NCI-H128 (cell line): ENCODE data around the gene THEM5.
A peak's percentile ranks its signal among the peaks of the same experiment; 100 is the strongest.
"Not testable (repeated sequence)": the region's sequence is repeated elsewhere in the genome, so short reads cannot be mapped to it uniquely, and the experiment has no call there.

Experiments used
- DNase-seq: peaks from one replicate; lab custom pipeline; 2025; ENCODE audit not compliant: unreplicated experiment; lab: John Stamatoyannopoulos, UW

The THEM5 gene, protein sequence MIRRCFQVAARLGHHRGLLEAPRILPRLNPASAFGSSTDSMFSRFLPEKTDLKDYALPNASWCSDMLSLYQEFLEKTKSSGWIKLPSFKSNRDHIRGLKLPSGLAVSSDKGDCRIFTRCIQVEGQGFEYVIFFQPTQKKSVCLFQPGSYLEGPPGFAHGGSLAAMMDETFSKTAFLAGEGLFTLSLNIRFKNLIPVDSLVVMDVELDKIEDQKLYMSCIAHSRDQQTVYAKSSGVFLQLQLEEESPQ

DNA sequence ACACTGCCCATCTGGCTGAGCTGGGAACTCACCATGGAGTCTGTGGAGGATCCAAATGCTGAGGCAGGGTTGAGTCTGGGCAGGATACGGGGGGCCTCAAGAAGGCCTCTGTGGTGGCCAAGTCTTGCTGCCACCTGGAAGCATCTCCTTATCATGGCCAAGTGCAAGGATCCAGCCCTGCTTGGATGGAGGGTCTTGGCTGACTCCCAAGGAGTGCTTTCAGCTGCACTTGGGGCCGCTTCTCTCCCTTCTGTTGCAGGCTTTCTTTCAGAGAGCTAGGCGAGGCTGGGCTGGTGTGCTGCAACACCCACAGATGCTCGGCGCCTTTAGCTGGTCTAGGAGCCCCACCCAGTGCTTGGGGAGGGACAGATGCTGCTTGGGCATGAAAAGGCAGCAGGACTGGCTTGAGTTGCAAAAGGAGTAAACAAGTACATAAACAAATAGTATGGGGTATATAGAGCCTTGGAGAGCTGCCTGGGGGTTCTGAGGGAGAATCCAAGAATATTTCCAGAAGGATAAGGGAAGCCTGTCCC lies at the start of gene THEM5:
Gene THEM5 (minus strand): TSS at position 302 of the 533 bp plus-strand sequence. CDS start 147 bp downstream, at position 155.
- no peak for DNase-seq

DNA sequence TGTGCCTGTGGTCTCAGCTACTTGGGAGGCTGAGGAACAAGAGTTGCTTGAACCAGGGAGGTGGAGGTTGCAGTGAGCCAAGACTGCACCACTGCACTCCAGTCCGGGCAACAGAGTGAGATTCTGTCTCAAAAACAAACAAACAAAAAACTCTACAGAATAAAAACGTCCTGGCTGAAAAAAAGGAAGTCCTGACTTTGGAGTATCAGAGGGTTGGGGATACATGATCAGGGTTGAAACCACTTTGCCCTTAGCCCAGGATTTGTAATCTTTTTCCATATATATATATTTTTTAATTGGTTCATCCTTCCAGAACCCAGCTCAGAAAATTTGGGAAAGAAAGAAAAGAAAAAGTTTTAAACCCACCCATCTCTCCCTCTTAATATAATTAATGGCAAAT lies 49.3 kb upstream of the THEM5 start:
- no peak for DNase-seq

DNA sequence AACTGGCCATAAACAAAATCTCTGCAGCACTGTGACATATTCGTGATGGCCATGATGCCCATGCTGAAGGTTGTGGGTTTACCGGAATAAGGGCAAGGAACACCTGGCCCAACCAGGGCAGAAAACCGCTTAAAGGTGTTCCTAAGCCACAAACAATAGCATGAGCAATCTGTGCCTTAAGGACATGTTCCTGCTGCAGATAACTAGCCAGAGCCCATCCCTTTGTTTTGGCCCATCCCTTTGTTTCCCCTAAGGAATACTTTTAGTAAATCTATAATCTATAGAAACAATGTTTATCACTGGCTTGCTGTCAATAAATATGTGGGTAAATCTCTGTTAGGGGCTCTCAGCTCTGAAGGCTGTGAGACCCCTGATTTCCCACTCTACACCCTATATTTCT lies 47.3 kb upstream of the THEM5 start:
- DNase-seq, result not testable (repeated sequence)

DNA sequence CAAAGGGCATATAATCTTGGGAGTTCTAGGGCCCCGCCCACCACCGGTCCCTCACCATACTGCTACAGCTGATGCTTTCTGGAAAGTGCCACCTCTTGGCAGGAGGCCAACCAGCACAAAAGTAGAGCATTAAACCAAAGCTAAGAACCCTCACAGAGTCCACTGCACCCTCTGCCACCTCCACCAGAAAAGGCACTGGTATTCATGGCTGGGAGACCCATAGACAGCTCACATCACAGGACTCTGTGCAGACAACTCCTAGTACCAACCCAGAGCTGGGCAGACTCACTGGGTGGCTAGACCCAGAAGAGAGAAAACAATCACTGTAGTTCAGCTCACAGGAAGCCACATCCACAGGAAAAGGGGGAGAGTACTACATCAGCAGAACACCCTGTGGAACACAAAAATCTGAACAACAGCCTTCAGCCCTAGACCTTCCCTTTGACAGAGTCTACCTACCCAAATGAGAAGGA lies 45.0 kb upstream of the THEM5 start:
- DNase-seq, result no peak

DNA sequence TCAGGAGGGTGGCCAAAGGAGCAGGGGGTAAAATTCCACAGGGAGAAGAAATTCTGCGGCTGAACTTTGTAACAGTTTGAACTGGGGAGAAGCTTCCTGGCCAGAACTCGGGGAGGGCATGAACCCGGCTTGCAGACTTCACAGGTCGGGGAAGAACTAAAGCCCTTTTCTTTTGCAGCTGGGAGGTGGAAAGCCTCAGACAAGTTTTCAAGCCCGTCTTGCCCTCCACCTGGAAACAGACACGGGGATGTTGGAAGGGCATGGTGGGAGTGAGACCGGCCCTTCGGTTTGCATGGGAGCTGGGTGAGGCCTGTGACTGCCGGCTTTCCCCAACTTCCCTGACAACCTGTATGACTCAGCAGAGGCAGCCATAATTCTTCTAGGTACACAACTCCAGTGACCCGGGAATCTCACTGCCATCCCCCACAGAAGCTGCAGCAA lies 44.5 kb upstream of the THEM5 start:
- DNase-seq, result no peak

DNA sequence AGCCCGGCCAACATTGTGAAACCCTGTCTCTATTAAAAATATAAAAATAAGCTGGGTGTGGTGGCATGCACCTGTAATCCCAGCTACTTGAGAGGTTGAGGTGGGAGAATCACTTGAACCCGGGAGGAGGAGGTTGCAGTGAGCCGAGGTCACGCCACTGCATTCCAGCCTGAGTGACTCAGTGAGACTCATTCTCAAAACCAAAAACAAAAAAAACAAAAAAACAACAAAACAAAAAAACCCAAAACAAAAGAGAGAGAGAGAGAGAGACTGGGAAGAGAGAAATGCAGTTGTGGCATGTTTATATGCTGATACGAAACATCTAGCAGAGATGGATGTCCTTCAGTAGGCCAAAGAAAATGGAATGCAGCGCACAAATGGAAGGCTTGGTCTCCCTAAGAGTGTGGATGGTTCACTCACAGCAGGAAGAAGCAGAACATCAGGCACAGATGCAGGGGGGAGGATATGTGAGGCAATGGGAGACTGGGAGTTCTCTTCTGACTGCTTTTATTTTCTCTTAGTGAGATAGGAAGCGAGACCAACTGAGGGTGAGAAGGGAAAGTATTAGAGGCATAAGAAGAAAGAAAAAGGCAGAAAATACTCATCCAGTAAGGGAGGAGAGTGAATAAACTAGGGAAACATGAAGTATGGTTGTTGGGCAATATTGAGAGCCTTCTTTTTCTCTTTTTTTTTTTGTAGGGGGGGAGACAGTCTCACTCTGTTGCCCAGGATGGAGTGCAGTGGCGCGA lies 39.8 kb upstream of the THEM5 start:
- no peak for DNase-seq

DNA sequence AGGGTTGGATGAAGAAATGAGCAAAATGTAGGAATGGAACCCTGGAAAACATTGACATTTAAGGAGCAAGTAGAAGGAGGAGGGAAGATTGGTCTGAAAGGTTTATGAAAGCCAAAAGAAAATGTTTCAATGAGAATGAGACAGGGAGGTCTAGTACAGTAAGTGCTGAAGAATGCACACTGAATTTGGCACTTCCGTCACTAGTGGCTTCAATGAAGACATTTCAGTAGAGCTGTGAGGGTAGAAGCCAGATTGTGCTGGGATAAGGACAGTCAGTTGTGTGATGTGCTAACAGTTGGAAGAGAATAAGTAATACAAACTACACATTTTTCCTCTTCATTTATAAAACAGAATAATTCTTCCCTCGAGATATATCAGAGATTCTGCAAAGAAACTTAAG lies 38.7 kb upstream of the THEM5 start:
- no peak for DNase-seq

DNA sequence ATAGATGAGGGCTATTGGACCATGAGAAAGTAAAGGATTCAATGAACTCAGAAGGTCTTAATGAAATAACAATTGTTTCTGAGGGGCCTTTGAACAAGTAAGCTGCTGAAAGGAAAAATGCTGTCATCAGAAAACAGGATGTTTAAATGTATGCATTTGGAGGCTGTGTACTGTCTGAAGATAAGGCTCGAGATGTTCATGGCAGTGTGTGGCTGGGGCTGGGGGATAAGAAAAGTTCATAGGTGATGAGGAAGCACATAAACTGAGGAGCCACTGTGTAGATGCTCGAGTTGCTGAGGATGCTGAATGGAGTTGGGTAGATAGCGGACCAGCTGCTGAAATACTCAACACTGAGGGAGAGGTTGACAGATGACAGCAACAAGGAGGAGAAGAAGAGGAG lies 38.0 kb upstream of the THEM5 start:
- no peak for DNase-seq

DNA sequence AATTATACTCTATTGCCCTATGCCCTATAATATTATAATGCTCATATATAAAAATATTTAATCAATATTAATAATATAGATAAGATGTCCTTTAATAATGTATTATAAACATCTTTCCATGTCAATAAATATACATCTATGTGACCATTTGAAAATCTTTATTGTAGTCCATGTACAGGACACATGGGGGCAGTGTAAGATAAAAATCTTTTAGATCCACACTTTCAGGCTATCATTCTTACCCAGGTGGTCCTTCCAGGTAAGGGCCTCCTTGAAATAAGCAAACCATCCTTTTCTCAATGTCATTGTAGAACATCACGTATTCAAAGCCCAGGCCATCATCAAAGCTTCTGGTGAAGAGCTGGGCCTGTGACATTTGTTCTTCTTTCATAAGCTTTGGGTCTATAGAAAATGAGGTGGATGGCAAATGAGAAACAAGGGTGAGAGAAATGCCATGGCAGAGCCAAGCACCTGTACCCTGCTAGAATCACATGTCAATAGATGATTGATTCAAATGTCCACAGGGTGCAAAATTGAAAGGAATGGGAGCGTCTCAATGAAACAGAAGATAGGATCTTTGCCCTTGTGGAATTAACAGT lies 35.6 kb upstream of the THEM5 start:
- peak; percentile 23 for DNase-seq

DNA sequence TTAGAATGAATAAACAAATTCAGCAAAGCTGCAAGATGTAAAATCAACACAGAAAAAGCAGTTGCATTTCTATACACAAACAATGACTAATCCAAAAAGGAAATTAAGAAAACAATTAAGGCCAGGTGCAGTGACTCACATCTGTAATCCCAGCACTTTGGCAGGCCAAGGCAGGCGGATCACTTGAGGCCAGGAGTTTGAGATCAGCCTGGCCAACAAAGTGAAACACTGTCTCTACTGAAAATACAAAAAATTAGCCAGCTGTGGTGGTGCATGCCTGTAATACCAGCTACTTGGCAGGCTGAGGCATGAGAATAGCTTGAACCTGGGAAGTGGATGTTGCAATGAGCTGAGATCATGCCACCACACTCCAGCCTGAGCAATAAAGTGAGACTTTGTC lies 33.5 kb upstream of the THEM5 start:
- no peak for DNase-seq

DNA sequence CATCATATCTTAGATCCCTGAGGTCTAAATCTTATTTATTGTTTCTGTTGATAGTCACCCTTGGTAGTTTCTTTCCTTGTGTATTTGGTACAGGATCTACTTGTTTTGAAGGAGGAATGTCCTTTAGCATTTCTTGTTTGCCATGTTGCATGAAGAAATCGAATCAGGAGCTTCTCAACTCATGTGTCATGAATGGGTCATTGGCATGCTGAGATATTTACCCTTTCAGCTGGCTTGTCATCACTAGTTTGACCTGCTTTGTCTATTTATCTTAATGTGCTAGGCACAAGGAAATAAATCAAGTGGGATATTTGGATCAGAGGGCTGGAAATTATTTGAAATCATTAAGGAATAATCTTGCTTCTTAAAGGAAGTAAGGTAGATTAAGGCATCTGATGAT lies 32.0 kb upstream of the THEM5 start:
- DNase-seq, result no peak

DNA sequence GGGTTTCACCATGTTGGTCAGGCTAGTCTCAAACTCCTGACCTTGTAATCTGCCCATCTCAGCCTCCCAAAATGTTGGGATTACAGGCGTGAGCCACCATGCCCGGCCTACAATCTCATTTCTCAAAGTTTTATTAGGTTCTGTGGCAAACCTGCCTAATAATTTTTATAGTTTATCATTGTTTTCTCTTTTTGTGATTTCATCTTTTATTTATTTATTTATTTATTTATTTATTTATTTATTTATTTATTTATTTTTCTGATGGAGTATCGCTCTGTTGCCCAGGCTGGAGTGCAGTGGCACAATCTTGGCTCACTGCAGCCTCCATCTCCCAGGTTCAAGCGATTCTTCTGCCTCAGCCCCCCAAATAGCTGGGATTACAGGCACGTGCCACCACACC lies 31.4 kb upstream of the THEM5 start:
- not testable (repeated sequence) for DNase-seq

DNA sequence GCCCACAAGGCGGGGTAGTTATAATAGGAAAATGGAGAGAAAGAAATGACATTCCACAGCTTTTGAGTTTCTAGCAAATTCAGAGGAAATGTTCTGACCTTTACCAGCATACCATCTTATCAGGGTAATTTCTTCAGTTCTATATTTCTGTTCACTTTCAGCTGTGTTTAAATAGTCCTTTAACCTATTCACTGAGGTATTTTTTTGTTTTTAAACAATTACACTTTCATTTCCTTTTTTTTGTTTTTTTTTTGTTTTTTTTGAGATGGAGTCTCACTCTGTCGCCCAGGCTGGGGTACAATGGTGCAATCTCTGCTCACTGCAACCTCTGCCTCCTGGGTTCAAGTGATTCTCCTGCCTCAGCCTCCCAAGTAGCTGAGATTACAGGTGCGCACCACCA lies 30.9 kb upstream of the THEM5 start:
- not testable (repeated sequence) for DNase-seq

DNA sequence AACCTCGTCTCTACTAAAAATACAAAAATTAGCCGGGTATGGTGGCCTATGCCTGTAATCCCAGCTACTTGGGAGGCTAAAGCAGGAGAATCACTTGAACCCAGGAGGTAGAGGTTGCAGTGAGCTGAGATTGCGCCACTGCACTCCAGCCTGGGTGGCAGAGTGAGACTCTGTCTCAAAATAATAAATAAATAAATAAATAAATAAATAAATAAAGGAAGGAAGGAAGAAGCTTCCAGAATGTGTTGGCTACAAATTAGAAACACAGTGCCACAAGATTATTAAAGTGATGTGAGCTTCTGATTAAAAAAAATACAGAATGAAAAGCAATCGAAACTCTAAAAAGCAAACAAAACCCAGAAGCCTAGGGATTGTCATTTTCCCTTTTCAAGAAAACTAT lies 30.4 kb upstream of the THEM5 start:
- DNase-seq, result not testable (repeated sequence)

DNA sequence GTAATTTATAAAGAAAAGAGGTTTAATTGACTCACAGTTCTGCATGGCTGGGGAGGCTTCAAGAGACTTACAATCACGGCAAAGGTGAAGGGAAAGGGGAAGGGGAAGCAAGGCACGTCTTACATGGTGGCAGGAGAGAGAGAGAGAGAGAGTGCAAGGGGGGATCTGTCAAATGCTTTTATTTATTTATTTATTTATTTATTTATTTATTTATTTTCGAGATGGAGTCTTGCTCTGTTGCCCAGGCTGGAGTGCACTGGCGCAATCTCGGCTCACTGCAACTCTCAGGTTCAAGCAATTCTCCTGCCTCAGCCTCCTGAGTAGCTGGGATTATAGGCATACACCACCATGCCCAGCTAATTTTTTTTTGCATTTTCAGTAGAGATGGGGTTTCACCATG lies 29.4 kb upstream of the THEM5 start:
- DNase-seq, result not testable (repeated sequence)

DNA sequence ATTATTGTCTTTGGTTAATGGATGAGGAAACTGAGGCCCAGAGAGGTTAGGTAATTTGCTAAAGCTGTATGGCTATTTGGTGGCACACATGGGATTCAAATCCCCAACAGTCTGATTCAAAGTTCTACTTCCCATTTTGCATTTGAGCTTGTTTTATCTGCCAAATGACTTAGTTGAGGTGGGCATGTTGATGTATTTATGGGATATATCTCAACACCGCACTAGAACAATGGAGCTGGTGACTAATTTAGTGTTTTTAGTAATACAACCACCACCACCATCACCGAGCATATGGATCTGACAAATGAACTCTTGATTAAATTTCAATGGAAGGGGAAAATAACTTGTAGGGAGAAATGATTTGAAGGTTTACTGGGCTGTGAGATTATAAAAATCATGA lies 29.0 kb upstream of the THEM5 start:
- DNase-seq, result no peak

DNA sequence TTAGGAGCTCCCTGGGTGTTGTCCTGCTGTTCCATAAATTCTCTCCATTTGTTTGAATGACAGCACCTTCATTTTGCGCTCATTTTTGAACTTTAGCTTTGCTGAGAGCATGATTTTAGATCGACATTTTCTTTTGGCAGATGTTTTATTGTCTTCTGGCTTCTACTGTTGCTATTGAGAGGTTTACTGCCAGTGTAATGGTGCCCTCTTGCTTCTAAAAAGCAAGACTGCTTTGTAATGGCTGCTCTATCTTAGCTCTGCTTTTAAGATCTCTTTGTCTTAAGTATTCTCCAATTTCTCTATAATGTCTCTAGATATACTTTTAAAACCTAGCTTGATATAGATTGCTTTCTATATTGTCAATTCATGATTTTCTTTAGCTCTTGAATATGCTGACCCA lies 28.0 kb upstream of the THEM5 start:
- DNase-seq, result no peak

DNA sequence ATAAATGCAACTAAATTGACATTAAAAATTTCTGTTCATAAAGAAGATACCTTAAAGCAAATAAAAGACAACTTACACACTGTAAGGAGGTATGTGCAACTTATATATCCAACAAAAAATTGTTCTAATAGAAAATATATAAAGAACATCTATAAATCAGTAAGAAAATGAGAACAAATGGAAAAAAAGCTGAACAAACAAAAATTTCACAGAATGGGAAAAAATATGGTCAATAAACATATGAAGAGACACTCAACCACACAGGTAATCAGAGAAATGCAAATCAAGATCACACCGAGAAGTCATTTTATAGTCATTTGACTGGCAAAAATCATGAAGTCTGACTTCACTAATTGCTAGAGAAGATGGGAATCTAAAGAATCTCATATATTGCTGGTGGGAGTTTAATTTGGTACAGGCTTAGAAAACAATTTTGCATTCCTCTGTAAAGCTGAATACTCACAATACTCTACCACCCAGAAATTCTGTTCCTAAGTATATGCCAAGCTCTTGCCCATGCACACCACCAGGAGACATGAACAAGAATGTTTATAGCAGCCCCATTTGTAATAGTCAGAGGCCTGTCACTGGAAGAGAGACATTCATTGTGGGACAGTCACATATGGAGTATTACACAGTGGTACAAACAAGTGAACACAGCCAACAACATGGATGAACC lies 22.0 kb upstream of the THEM5 start:
- DNase-seq, result no peak

DNA sequence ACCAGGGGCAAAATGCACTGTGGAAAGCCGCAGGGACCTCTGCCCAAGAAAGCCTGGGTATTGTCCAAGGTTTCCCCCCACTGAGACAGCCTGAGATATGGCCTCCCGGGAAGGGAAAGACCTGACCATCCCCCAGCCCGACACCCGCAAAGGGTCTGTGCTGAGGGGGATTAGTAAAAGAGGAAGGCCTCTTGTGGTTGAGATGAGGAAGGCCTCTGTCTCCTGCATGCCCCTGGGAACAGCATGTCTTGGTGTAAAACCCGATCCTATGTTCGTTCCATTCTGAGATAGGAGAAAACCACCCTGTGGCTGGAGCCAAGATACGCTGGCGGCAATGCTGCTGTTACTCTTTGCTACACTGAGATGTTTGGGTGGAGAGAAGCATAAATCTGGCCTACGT lies 19.3 kb upstream of the THEM5 start:
- not testable (repeated sequence) for DNase-seq

DNA sequence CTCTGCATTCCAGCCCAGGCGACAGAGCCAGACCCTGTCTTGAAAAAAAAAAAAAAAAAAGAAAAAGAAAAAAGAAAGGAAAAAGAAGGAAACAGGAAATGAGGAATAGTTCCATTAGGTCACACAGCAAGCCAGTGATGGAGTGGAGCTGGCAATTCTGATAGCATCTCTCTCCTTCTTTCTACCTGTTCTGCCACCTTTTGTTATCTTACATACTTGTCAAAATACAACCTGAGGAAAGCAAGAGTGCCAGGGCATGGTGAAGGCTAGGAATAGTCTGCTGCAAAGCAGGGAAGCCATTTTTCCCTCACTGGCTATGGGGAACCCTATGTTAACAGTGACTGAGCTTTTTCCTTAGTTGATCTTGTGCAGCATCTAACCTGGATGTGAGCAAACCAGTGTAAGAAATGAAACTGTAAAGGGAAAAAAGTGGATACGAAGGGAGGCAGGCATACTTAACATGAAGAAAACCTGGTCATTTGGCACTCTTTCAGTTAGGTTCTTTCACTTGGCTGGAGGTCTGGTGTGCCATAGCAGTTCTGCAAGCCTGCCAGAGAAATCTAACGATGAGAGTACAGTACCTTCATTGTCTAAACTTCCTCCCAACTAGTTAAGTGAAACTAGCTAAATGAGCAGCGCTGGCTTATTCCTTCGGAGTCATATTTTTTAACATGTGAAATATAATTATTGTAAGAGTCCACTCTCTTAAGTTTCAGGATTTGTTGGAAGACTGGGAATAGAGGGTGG lies 17.9 kb upstream of the THEM5 start:
- DNase-seq, result no peak

DNA sequence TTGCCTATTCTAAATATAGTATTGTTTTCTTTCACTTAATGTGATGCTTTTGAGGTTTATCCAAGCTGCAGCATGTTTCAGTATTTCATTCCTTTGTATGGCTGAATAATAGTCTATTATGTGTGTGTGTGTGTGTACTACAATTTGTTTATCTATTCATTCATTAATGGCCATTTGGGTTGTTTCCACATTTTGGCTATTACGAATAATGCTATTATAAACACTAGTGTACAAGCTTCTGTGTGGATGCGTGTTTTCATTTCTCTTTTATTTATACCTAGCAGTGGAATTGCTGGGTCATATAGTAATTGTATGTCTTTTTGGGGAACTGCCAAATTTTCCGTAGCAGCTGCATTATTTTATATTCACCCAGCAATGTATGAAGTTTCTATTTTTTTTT lies 15.0 kb upstream of the THEM5 start:
- no peak for DNase-seq
